ENCODE results near the gene JTB.

The JTB gene

GRCh38 chr1:153929981-153930948, 47.2 kb downstream of the JTB start:
- DNase-seq, result no peak

- no peak for DNase-seq
Observed at GRCh38 chr1:153929426-153929825, 48.0 kb downstream of the JTB start.

- no peak for DNase-seq
Observed at GRCh38 chr1:153928791-153929341, 48.6 kb downstream of the JTB start.

GRCh38 chr1:153928245-153928644, 49.2 kb downstream of the JTB start:
- DNase-seq, result no peak

GRCh38 chr1:153926405-153926804, 51.1 kb downstream of the JTB start:
- no peak for DNase-seq

Data from right forelimb (tissue), 1 donor.